Colonic mucosa (tissue), 4 donors: ENCODE measurements around the gene CITED4. TPM values are rescaled to one million over a fixed set of nuclear protein-coding genes. Genes with fewer than 3 reads are reported as not detected.

Experiments used
- DNase-seq: peaks from one replicate; pipeline ENCODE4 v3.0.0-alpha.2; 2020
- H3K27ac ChIP-seq: fragments of 200-600 bp; one replicate; pipeline ENCODE4 v1.8.0; 2021
- H3K27me3 ChIP-seq: fragments of 200-600 bp; one replicate; pipeline ENCODE4 v1.8.0; 2021
- H3K36me3 ChIP-seq: fragments of 200-600 bp; one replicate; pipeline ENCODE4 v1.8.0; 2021
- H3K4me1 ChIP-seq: fragments of 200-600 bp; one replicate; pipeline ENCODE4 v1.8.0; 2021; ENCODE audit warnings: mild to moderate bottlenecking
- H3K4me3 ChIP-seq: fragments of 200-600 bp; one replicate; pipeline ENCODE4 v1.8.0; 2021
- H3K9ac ChIP-seq, 2 donors: one replicate each; pipeline ENCODE4 v1.7.0; 2013; ENCODE audit warnings: control low read depth in 2 of 2, low read depth in 2 of 2, low read length in 2 of 2
- H3K9me3 ChIP-seq: fragments of 200-600 bp; one replicate; pipeline ENCODE4 v1.8.0; 2021
- intact Hi-C: fragments of 100-400 bp; cut with DNase I; formaldehyde crosslinking; loops from one replicate; pipeline ENCODE4 v1.14.1; 2022
- total RNA-seq, 2 donors: library from RNA; stranded (reverse); fragmentation: NEBNext Ultra II Directional in 1 of 2; extraction: Animal tissue kit (Norgen Biotek cat#: 25700) in 1 of 2; gene quantifications; one replicate each; pipeline ENCODE4 v1.2.1, GENCODE V29; 2021
- TF ChIP-seq, protein P1 (sequence below): fragments of 200-600 bp; IDR thresholded peaks from one replicate; pipeline ENCODE4 v1.8.0; 2022; ENCODE audit warnings: antibody characterized with exemption, mild to moderate bottlenecking
- donor health status: healthy.
- donor health status: DM: no; HTN: no; CAD: no.
- donor health status: DM: no; HTN: no; CAD: no.

The CITED4 gene
- total RNA-seq, 2 donors from 2014 or later: 3.4 to 5.8 TPM

DNA sequence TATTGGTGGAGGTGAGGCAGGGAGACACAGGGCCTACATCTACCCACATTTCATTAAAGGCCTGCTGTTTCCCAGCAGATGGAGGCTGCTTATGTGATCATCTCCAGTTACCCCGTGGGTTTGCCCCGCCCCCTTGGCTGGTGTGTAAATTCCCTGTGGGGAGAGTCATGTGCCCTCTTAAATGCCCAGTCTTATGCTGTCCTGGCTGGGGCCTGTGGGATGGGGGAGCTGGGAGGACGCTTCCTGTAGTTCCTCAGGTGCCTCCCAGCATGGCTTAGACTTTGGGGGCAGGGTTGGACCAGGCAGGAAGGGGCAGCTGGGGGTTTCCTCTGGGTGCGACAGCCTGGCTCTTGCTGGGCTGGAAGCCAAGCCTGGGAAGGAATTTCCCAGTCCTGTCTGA lies 15.5 kb upstream of the CITED4 start:
- TF ChIP-seq, protein P1, sequence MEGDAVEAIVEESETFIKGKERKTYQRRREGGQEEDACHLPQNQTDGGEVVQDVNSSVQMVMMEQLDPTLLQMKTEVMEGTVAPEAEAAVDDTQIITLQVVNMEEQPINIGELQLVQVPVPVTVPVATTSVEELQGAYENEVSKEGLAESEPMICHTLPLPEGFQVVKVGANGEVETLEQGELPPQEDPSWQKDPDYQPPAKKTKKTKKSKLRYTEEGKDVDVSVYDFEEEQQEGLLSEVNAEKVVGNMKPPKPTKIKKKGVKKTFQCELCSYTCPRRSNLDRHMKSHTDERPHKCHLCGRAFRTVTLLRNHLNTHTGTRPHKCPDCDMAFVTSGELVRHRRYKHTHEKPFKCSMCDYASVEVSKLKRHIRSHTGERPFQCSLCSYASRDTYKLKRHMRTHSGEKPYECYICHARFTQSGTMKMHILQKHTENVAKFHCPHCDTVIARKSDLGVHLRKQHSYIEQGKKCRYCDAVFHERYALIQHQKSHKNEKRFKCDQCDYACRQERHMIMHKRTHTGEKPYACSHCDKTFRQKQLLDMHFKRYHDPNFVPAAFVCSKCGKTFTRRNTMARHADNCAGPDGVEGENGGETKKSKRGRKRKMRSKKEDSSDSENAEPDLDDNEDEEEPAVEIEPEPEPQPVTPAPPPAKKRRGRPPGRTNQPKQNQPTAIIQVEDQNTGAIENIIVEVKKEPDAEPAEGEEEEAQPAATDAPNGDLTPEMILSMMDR: no peak
- Histone ChIP-seq H3K27ac (peak overlapping the region; percentile 12), H3K36me3 (no peaks in the 10 kb centered on the region), H3K4me3 (no peak overlapping the region), H3K9me3 (no peaks in the 10 kb centered on the region), H3K27me3 (no peaks in the 10 kb centered on the region), H3K9ac (no peak overlapping the region), H3K4me1 (no peaks in the 10 kb centered on the region)
- peak; percentile 32 for DNase-seq
- intact Hi-C loops: no loop called here

DNA sequence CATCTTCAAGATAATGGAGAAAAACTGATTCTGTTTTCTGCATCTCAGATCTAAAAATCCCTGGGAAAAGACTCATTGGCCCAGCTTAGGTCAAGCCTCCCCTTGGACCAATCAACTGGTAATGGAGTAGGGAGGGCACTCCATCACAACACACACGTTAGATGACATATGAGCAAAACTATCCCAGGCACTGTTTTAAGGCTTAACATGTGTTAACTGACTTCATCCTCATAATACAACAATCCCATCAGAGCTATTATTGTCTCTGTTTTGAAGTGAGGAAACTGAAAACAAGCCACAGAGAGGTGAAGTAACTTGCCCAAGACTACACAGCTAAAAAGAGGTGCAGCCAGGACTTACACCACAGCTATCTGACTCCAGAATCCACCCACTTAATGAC lies 14.7 kb upstream of the CITED4 start:
- Histone ChIP-seq H3K36me3 (no peaks in the 10 kb centered on the region), H3K27ac (no peak overlapping the region), H3K9me3 (no peaks in the 10 kb centered on the region), H3K9ac (no peak overlapping the region), H3K4me1 (no peaks in the 10 kb centered on the region), H3K4me3 (no peak overlapping the region), H3K27me3 (no peaks in the 10 kb centered on the region)
- intact Hi-C loops: no loop called here
- DNase-seq: no peak
- TF ChIP-seq, protein P1: no peak

DNA sequence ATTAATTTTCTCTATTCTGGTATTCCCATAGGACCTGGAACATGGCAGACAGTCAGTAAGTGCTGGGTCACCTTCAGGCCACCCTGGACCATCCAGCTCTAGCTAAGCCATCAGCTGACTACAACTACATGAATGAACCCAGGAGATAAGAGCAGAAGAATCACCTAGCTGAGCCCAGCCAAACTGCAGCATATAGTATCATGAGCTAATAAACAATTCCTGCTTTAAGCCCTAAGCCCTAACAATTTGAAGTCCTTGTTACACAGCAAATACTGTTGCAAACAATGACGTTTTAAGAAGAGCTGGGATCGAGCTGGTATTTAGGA lies 14.2 kb upstream of the CITED4 start:
- H3K9me3 ChIP-seq: no peaks in the 10 kb centered on the region
- no peaks in the 10 kb centered on the region for H3K4me1 ChIP-seq
- DNase-seq: no peak
- no peaks in the 10 kb centered on the region for H3K36me3 ChIP-seq
- H3K9ac ChIP-seq: no peak overlapping the region
- H3K27me3 ChIP-seq: no peaks in the 10 kb centered on the region
- intact Hi-C loops: no loop called here
- H3K27ac ChIP-seq: no peak overlapping the region
- H3K4me3 ChIP-seq: no peak overlapping the region
- TF ChIP-seq, protein P1: no peak

DNA sequence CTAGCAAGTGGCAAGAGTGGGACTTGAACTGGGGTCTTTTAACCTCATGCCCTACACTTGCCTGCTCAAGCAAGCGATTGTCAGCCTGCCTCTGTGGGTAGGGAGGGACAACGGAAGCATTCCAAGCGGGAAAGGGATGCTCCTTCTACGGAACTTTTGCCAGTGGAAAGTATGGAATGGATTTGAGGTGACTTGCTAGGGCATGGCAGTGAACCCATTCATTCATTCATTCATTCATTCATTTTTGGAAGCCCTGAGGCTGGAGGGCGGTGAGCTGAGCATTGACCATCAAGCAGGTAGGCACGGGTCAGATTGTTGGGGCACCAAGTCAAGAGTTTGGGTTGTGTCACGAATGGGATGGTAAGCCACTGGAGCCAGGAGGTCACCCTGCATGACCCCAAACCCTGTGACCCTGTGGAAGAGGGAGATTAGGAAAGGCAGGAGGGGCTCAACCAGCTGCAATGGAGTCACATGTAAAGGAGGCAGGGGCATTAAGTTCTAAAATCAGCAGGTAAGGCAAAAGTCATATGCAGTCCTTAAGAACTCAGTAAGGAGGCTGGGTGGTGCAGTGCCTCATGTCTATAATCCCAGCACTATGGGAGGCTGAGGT lies 11.8 kb upstream of the CITED4 start:
- Histone ChIP-seq H3K9me3 (no peaks in the 10 kb centered on the region), H3K4me1 (no peaks in the 10 kb centered on the region), H3K36me3 (no peaks in the 10 kb centered on the region), H3K27ac (no peak overlapping the region), H3K9ac (no peak overlapping the region), H3K27me3 (no peaks in the 10 kb centered on the region), H3K4me3 (no peak overlapping the region)
- TF ChIP-seq, protein P1: no peak
- intact Hi-C loops: no loop called here
- DNase-seq: no peak

DNA sequence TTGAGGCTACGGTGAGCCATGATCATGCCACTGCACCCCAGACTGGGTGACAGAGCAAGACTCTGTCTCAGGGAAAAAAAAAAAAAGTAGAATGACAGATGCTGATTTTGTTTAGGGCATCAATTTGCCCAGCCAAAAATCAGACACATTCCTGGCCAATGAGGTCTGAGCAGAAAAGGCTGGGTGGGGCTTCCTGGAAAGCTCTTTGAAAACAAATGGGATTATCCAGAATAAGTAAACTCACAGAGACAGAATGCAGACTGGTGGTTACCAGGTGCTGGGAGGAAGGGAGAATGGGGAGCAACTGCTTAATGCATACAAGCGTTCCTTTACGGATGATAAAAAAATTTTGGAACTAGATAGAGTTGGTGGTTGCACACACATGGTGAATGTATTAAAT lies 10.1 kb upstream of the CITED4 start:
- Histone ChIP-seq H3K9ac (no peak overlapping the region), H3K27ac (no peak overlapping the region), H3K4me3 (no peak overlapping the region), H3K9me3 (no peaks in the 10 kb centered on the region), H3K36me3 (no peaks in the 10 kb centered on the region), H3K27me3 (no peaks in the 10 kb centered on the region), H3K4me1 (no peaks in the 10 kb centered on the region)
- intact Hi-C loops: no loop called here
- TF ChIP-seq, protein P1: no peak
- no peak for DNase-seq
